Activated T-cell treated with anti-CD3 and anti-CD28 coated beads, Interleukin-2, amount 50 U/mL, for 1 hour (primary cell): ENCODE results near the gene HTR6.
A peak's percentile ranks its signal among the peaks of the same experiment; 100 is the strongest.

Experiments
- DNase-seq: peaks from one replicate; pipeline ENCODE4 v3.0.0-alpha.2; 2020

HTR6 gene

DNA sequence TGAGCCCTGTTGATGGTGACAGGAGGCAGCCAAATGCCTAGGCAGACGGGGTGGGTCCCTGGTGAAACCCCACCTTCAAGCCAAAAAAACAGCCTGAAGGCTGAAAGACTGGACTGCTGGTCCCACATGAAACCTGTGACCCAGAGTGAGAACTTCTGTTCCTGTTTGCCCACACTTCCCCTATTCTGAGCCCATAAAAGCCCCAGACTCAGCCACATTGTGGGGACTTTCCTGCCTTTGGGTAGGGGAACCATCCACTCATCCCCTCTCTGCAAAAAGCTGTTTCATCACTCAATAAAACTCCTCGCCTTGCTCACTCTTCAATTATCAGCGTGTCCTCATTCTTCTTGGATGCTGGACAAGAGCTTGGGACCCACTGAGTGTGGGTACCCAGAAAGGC, 25.2 kb downstream of the HTR6 start:
- no peak for DNase-seq

DNA sequence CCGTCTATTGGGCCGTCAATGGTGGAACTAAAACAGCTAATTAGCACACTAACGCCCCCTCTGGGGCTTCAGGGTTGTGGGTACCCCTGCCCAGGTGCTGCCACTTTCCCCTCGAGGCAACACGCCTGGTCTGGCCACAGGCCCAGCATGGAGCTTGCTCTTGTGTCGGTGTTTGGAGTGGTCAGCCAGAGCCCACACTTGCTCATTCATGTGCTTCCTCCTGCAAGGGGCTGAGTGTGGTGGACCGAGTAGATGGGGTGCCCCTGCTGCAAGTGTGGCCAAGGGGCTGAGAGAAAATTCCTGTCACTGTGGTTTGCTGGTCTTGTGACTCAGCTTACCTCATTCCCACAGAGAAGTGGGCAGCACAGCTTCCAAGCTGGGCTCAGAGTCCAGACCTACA, 25.7 kb downstream of the HTR6 start:
- no peak for DNase-seq

GRCh38 chr1:19694298-19694697, 29.6 kb downstream of the HTR6 start:
- no peak for DNase-seq

- DNase-seq, result no peak
Measured at GRCh38 chr1:19695772-19696171, 31.1 kb downstream of the HTR6 start.

- DNase-seq, result no peak
Measured at GRCh38 chr1:19696820-19697219, 32.1 kb downstream of the HTR6 start.

GRCh38 chr1:19698181-19698580, 33.5 kb downstream of the HTR6 start:
- no peak for DNase-seq

DNA sequence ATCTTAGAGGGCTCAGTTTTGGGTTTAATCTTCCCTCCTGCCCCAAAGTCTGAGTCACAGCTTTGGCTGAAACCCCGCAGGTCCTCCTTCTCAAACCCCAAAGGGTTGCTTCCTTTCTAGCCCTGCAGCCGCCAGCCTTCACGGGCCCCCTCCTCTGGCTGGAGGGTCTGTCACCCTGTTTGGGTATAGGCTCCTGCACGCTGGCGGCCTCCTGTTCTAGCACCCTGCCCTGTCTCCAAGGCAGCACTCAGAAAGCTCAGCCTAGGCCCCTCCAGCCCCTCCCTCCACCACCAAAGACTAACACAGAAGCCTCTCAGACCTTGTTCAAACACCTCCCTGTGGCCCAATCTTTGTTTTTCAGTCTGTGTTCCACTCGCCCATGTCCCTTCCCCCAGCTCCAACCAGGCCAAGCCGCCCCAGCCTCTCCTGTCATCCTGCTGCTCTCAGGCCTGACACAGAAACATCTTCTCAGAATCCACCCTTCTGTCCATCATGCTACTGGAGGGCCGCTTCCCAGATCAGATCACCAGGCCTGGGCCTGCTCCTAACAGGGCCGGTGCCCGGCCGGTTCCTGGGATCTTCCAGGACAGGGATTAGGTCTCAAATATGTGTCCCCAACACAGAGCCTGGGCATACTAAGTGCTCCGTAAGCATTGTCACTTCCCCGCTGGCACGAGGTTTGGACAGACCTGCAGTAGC, 35.6 kb downstream of the HTR6 start:
- DNase-seq, result no peak

GRCh38 chr1:19703280-19703679, 38.6 kb downstream of the HTR6 start:
- DNase-seq, result no peak

GRCh38 chr1:19704247-19705113, 39.8 kb downstream of the HTR6 start:
- DNase-seq, result peak; percentile 68

GRCh38 chr1:19705464-19705863, 40.8 kb downstream of the HTR6 start:
- DNase-seq, result no peak

DNA sequence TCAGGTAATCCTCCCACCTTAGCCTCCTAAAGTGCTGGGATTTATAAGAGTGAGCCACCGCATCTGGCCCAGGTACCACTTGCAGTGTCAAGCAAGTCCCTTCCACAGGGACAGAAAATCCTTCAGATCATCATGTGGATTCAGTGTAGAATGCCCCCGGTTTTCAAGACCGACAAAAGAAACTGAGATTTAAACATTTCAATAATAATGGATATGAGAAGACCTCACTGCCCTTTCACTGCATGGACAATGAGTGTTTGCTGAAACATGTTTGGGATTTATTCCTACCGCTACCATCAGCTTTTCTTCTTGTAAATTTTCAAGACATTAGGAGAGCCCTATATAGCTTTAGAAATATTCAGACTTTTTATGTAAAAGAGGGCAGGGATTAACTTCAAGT, 41.5 kb downstream of the HTR6 start:
- no peak for DNase-seq

- no peak for DNase-seq
Measured at GRCh38 chr1:19708567-19709110, 44.0 kb downstream of the HTR6 start.

- DNase-seq, result no peak
Measured at GRCh38 chr1:19709260-19709793, 44.7 kb downstream of the HTR6 start.

DNA sequence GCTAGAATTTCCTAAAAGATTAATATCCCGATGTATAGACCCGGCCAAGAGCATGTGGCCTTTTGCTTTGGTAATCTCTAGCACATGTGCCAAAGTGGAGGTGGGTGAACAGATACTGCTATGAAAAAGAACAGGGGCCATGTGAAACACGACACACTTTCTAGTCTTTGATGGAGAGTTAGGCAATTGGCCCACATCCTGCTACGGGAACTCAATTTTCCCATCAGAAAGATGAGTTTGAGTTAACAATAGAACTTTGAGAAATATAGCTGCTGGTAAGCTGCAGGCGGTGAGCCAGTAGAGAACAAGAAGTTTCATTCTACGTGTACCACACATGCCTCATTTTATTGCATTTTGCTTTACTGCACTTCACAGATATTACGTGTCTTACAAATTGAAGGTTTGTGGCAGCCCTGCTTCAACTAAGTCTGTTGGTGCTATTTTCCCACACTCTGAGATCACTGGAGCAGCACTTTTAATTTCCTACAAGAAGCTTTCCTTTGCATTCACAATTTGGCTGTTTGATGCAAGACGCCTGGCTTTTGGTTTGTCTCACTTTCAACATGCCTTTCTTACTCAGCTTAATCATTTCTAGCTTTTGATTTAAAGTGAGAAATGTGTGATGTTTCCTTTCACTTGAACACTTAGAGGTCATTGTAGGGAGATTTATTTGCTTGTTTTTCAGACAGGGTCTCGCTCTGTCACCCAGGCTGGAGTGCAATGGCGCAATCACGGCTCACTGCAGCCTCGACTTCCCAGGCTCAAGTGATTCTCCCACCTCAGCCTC, 46.3 kb downstream of the HTR6 start:
- DNase-seq, result no peak

- DNase-seq, result no peak
Measured at GRCh38 chr1:19712928-19713327, 48.3 kb downstream of the HTR6 start.

- peak; percentile 82 for DNase-seq
Measured at GRCh38 chr1:19715334-19716203, 50.9 kb downstream of the HTR6 start.

DNA sequence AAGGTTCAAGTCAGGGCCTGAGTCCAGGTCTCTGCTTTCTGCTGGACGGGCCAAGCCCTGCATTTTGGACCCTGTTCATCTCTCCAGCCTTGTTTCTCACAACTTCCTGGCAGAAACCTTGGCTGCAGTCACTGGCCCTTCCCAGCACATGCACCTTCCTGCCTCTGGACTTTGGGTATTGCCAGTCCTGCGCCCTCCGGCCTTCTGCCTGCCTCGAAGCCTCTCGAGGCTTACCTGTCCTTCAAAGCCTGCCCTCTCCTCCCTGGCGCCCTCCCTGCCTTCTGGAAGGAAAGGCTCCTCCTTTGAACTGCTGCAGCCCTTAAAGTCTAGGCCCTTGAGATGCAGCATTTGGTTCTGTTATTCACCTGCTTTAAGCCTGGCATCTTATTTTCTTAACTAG, 52.8 kb downstream of the HTR6 start:
- DNase-seq, result no peak

DNA sequence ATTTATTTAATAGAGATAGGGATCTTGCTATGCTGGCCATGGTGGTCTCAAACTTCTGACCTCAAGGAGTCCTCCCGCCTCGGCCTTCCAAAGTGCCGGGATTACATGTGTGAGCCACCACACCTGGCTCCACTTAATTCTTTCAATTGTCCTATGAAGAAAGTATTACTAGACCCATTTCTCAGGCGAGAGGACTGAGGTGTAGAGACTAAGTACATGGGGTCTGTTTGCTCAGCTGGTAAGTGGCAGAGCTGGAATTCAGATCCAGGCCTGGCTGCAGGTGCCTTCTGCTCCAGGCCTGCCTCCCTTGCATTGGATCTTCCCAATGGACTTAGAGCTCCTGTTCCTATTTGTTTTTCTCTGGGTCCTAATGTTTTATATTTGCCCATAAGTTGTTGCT, 55.5 kb downstream of the HTR6 start:
- DNase-seq, result no peak

DNA sequence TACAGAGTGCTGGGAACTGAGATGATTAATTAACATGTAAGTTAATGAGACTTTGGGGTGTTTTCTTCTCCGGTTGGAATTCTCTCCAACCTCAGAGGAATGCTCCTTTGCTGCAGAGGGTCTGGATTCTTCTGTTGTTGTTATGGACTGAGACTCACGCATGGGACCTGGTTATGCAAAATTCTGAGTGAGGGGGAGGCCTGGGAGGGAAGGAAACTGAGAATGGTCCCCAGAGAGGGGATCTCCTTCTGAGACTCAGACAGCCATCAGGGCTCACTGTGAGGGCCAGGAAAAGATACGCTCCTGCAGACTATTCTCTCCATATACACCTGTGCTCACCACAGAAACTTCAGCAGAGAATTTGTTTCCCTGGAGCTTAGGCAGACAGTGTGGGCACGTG, 56.3 kb downstream of the HTR6 start:
- DNase-seq, result no peak

GRCh38 chr1:19723874-19724273, 59.2 kb downstream of the HTR6 start:
- DNase-seq, result no peak

- no peak for DNase-seq
Measured at GRCh38 chr1:19725606-19726005, 60.9 kb downstream of the HTR6 start.
